ENCODE data around the gene SEC14L5. TPM values are rescaled to one million over a fixed set of nuclear protein-coding genes. Genes with fewer than 3 reads are reported as not detected.

The SEC14L5 gene
- total RNA-seq, 1 experiment from 2014 or later = 0.27 TPM

DNA sequence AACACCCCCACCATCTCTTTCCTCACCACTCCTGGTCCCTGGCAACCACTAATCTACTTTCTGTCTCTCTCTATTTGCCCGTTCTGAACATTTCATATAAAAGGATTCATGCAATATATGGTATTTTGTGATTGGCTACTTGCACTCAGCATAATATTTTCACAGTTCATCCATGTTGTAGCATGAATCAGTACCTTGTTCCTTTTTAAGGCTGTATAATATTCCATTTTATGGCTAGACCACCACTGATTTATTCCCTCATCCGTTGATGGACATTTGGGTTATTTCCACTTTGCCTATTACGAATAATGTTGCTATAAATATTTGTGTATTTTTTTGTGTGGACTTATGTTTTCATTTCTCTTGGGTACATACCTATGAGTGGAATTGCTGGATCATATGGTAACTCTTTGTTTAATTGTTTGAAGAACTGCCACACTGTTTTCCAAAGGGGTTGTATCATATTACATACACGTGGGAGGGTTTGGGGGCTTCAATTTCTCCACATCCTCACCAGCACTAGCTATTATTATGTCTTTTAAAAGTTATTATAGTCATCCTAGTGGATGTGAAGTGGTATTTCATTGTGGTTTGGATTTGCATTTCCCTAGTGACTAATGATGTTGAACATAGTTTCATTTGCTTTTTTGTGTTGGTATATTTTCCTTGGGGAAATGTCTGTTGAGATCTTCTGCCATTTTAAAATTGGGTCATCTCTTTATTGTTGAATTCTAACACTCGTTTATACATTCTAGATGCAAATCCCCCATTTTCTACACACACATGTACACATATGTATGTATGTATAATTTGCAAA is 26.3 kb downstream of the SEC14L5 start:
- H3K9me3 ChIP-seq (ENCODE audit: control insufficient read depth in 1 of 2, insufficient read depth in 1 of 2, low read depth in 1 of 2, low read length in 2 of 2) = no peaks in the 10 kb centered on the region
- no peaks in the 10 kb centered on the region for H4K20me1 ChIP-seq (ENCODE audit: insufficient read depth)
- no peak overlapping the region for H3K4me3 ChIP-seq (replicated peaks in 1 of 2; ENCODE audit: low read depth in 1 of 2, low read length in 2 of 2)
- ChIA-PET POLR2A (no interaction called here), CTCF (no interaction called here), RAD21 (ENCODE audit: low non-redundant PET in 1 of 2, low total read pairs in 2 of 2, uncharacterized antibody in 2 of 2, unreplicated experiment in 2 of 2) (interaction anchor here in 1 of 2 experiments (0.6 kb wide), 1 partner anchor 77 kb away, joined by 7 read pairs; no protein-coding TSS in a partner anchor)
- no peak overlapping the region for H3K27ac ChIP-seq (ENCODE audit: low read depth, low read length)
- H3K79me2 ChIP-seq (ENCODE audit: insufficient read depth, low read length) = no peaks in the 10 kb centered on the region
- H3K9ac ChIP-seq (ENCODE audit: low read length) = no peak overlapping the region
- TF ChIP-seq, protein P1, sequence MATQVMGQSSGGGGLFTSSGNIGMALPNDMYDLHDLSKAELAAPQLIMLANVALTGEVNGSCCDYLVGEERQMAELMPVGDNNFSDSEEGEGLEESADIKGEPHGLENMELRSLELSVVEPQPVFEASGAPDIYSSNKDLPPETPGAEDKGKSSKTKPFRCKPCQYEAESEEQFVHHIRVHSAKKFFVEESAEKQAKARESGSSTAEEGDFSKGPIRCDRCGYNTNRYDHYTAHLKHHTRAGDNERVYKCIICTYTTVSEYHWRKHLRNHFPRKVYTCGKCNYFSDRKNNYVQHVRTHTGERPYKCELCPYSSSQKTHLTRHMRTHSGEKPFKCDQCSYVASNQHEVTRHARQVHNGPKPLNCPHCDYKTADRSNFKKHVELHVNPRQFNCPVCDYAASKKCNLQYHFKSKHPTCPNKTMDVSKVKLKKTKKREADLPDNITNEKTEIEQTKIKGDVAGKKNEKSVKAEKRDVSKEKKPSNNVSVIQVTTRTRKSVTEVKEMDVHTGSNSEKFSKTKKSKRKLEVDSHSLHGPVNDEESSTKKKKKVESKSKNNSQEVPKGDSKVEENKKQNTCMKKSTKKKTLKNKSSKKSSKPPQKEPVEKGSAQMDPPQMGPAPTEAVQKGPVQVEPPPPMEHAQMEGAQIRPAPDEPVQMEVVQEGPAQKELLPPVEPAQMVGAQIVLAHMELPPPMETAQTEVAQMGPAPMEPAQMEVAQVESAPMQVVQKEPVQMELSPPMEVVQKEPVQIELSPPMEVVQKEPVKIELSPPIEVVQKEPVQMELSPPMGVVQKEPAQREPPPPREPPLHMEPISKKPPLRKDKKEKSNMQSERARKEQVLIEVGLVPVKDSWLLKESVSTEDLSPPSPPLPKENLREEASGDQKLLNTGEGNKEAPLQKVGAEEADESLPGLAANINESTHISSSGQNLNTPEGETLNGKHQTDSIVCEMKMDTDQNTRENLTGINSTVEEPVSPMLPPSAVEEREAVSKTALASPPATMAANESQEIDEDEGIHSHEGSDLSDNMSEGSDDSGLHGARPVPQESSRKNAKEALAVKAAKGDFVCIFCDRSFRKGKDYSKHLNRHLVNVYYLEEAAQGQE (IDR thresholded peaks at IDR 0.05; ENCODE audit: low read depth) = no peak
- TF ChIP-seq POLR2AphosphoS5 (IDR thresholded peaks at IDR 0.05; ENCODE audit: low read depth, low read length) = no peak
- TF ChIP-seq, protein P2, sequence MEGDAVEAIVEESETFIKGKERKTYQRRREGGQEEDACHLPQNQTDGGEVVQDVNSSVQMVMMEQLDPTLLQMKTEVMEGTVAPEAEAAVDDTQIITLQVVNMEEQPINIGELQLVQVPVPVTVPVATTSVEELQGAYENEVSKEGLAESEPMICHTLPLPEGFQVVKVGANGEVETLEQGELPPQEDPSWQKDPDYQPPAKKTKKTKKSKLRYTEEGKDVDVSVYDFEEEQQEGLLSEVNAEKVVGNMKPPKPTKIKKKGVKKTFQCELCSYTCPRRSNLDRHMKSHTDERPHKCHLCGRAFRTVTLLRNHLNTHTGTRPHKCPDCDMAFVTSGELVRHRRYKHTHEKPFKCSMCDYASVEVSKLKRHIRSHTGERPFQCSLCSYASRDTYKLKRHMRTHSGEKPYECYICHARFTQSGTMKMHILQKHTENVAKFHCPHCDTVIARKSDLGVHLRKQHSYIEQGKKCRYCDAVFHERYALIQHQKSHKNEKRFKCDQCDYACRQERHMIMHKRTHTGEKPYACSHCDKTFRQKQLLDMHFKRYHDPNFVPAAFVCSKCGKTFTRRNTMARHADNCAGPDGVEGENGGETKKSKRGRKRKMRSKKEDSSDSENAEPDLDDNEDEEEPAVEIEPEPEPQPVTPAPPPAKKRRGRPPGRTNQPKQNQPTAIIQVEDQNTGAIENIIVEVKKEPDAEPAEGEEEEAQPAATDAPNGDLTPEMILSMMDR (IDR thresholded peaks at IDR 0.05 in 2 of 3, conservative IDR thresholded peaks at IDR 0.05 in 1 of 3; ENCODE audit: borderline replicate concordance in 1 of 3, insufficient read depth in 1 of 3, low read depth in 2 of 3, low read length in 2 of 3) = 0 out of 6 replicates have a peak, but pooled peaks of 1 of the 3 experiments have one; percentile 34
- TF ChIP-seq, protein P3, sequence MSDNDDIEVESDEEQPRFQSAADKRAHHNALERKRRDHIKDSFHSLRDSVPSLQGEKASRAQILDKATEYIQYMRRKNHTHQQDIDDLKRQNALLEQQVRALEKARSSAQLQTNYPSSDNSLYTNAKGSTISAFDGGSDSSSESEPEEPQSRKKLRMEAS (IDR thresholded peaks at IDR 0.05) = no peak
- TF ChIP-seq, protein P4, sequence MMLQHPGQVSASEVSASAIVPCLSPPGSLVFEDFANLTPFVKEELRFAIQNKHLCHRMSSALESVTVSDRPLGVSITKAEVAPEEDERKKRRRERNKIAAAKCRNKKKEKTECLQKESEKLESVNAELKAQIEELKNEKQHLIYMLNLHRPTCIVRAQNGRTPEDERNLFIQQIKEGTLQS (IDR thresholded peaks at IDR 0.05) = no peak
- no peak for TF ChIP-seq FOSL1 (IDR thresholded peaks at IDR 0.05; ENCODE audit: low read depth)
- TF ChIP-seq SP1 (IDR thresholded peaks at IDR 0.05; ENCODE audit: low read depth) = no peak
- BruUV-seq (replicated peaks) = no TSS peak
- no peaks in the 10 kb centered on the region for H3K9me2 ChIP-seq (ENCODE audit: insufficient read depth)
- H3K27me3 ChIP-seq (ENCODE audit: insufficient read depth, low read length) = no peaks in the 10 kb centered on the region
- intact Hi-C loops (cut with micrococcal nuclease) = no loop called here
- no peaks in the 10 kb centered on the region for H3K4me1 ChIP-seq (ENCODE audit: control insufficient read depth in 1 of 2, insufficient read depth in 2 of 2, low read length in 2 of 2)
- H3K36me3 ChIP-seq (ENCODE audit: control insufficient read depth in 1 of 2, insufficient read depth in 2 of 2, low read length in 2 of 2) = no peaks in the 10 kb centered on the region
- ATAC-seq (no peak), DNase-seq (ENCODE audit: low read depth, low spot score) (no peak)
- no peak overlapping the region for H3K4me2 ChIP-seq (ENCODE audit: low read length)
- no peak overlapping the region for H2AFZ ChIP-seq (ENCODE audit: low read depth, low read length, poor library complexity, severe bottlenecking)
